IPS-11a (cell line): Measurements from ENCODE around the gene TAC4.

Source experiments
- H3K4me3 ChIP-seq: one replicate; pipeline ENCODE4 v1.5.1; 2013; ENCODE audit warnings: low read depth, low read length, control low read depth

The TAC4 gene

GRCh38 chr17:49848019-49848473 lies at the start of gene TAC4:
Gene TAC4, minus strand, starts transcription at chr17:49848069. Its CDS starts 52 bp downstream, at chr17:49848017.
- no peak within 1 kb of the TSS for H3K4me3 ChIP-seq

GRCh38 chr17:49896860-49897259 lies 49.0 kb upstream of the TAC4 start:
- no peak overlapping the region for H3K4me3 ChIP-seq

- no peak overlapping the region for H3K4me3 ChIP-seq
These were observed 48.4 kb upstream of the TAC4 start for GRCh38 chr17:49896222-49896621.

- no peak overlapping the region for H3K4me3 ChIP-seq
These were observed 47.9 kb upstream of the TAC4 start for GRCh38 chr17:49895812-49896211.

GRCh38 chr17:49894761-49895160 lies 46.9 kb upstream of the TAC4 start:
- no peak overlapping the region for H3K4me3 ChIP-seq

GRCh38 chr17:49891694-49892389 lies 44.0 kb upstream of the TAC4 start:
- no peak overlapping the region for H3K4me3 ChIP-seq

- no peak overlapping the region for H3K4me3 ChIP-seq
These were observed 43.4 kb upstream of the TAC4 start for GRCh38 chr17:49891271-49891670.

- no peak overlapping the region for H3K4me3 ChIP-seq
These were observed 43.0 kb upstream of the TAC4 start for GRCh38 chr17:49890852-49891251.

- no peak overlapping the region for H3K4me3 ChIP-seq
These were observed 42.4 kb upstream of the TAC4 start for GRCh38 chr17:49890077-49890821.

GRCh38 chr17:49889500-49889899 lies 41.6 kb upstream of the TAC4 start:
- H3K4me3 ChIP-seq, result no peak overlapping the region

- no peak overlapping the region for H3K4me3 ChIP-seq
These were observed 40.0 kb upstream of the TAC4 start for GRCh38 chr17:49887744-49888360.

- no peak overlapping the region for H3K4me3 ChIP-seq
These were observed 39.3 kb upstream of the TAC4 start for GRCh38 chr17:49887086-49887743.

- H3K4me3 ChIP-seq, result no peak overlapping the region
These were observed 38.2 kb upstream of the TAC4 start for GRCh38 chr17:49886036-49886435.

GRCh38 chr17:49882434-49882833 lies 34.6 kb upstream of the TAC4 start:
- no peak overlapping the region for H3K4me3 ChIP-seq

- H3K4me3 ChIP-seq, result no peak overlapping the region
These were observed 33.2 kb upstream of the TAC4 start for GRCh38 chr17:49881054-49881402.

GRCh38 chr17:49880291-49881053 lies 32.6 kb upstream of the TAC4 start:
- H3K4me3 ChIP-seq, result peak overlapping the region; percentile 20

- H3K4me3 ChIP-seq, result no peak overlapping the region
These were observed 31.3 kb upstream of the TAC4 start for GRCh38 chr17:49878931-49879904.

- H3K4me3 ChIP-seq, result no peak overlapping the region
These were observed 27.8 kb upstream of the TAC4 start for GRCh38 chr17:49875685-49876084.

- H3K4me3 ChIP-seq, result no peak overlapping the region
These were observed 27.0 kb upstream of the TAC4 start for GRCh38 chr17:49874911-49875310.

GRCh38 chr17:49873926-49874325 lies 26.1 kb upstream of the TAC4 start:
- H3K4me3 ChIP-seq, result no peak overlapping the region
